C4-2B (cell line): ENCODE results near the gene MKS1.

ENCODE experiments used
- H3K27ac ChIP-seq: fragments of 450-650 bp; 2 replicates; pipeline ENCODE4 v1.5.1; 2017
- CTCF ChIP-seq: fragments of 450-650 bp; conservative IDR thresholded peaks from 2 replicates; pipeline ENCODE4 v1.5.1; 2017; ENCODE audit warnings: mild to moderate bottlenecking
- ZFX ChIP-seq: fragments of 450-650 bp; IDR thresholded peaks from 2 replicates; pipeline ENCODE4 v1.6.1; 2017

MKS1 gene

DNA sequence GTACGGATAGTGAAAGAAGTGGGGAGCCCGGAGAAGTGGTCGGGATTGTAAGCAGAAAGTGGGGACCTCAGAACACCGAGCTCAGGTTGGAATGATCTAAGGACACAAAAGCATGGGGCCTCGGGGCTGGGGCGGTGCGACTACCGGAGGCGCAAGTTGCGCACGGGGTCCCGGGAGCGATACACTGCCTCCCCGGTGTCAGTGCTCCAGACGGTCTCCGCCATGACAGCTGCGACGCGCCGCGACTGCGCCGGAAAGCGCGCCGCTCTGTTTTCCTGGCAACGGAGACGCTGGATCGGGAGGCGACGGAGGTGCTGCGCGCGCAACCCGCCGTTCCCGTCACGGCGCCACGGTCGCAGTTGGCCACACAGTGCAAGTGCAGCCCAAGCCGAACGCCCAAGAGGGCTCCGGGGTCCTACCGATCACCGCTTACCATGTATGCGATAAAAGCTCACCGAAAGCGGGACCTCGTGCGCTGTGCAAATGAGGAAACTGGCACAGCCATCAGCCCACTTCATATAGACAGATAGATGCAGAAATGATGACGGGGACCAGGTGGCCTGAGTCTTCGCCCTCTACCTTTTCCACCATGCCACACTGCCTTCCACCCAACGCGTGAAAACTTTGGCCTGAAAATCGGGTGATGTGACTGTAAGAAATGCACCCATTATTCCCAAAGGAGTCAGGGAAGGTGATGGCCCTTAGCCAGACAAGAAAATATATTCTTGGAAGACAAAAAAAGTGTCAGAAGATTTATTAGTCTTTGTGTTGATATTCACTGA is at the start of gene MKS1:
TSS of gene MKS1 (minus strand) at position 249 of the 782 bp plus-strand sequence. CDS start at position 224, 25 bp downstream.
- no peak for TF ChIP-seq ZFX
- peak; percentile 74 for TF ChIP-seq CTCF
- peak within 1 kb of the TSS; percentile 89 for H3K27ac ChIP-seq

- H3K27ac ChIP-seq: no peak overlapping the region
- TF ChIP-seq CTCF (no peak), ZFX (no peak)
Observed at GRCh38 chr17:58268326-58268725, 49.3 kb upstream of the MKS1 start.

DNA sequence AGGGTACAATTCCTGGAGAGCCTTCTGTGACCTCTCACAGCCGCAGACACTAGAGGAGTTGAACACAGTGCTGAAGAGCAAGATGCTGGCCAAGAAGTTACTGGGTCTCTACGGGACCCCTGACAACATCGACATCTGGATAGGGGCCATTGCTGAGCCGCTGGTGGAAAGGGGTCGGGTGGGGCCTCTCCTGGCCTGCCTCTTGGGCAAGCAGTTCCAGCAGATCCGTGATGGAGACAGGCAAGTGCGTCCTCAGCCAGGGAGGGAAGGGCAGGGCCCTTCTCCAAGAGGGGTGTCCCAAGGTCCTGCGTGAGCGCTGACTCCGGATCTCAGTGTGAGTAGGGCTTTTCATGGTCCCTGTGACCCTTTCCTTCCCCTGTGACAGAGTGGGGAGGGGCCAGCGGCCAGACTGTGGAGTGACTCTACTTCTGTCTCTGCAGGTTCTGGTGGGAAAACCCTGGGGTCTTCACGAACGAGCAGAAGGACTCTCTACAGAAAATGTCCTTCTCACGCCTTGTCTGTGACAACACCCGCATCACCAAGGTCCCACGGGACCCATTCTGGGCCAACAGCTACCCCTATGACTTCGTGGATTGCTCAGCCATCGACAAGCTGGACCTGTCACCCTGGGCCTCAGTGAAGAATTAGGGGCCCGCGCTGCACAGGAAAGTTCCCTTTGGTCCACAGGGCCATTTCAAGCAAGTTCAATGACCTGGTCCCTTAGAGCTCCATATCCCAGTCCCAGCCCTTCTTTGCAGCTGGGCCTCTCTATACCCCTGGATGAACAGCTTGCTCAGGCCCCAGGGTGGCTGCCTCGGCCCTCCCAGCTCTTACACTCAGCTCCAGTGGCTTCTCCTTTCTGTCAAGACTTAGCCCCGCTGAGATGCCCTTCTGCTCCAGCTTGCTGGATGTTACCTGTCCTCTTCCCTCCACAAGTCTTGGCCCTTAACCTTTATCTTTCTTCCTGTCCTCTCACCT is 48.6 kb upstream of the MKS1 start:
- no peak overlapping the region for H3K27ac ChIP-seq
- TF ChIP-seq ZFX (no peak), CTCF (no peak)

- TF ChIP-seq CTCF: no peak
- no peak for TF ChIP-seq ZFX
- H3K27ac ChIP-seq: no peak overlapping the region
Observed at GRCh38 chr17:58265902-58266875, 47.1 kb upstream of the MKS1 start.

DNA sequence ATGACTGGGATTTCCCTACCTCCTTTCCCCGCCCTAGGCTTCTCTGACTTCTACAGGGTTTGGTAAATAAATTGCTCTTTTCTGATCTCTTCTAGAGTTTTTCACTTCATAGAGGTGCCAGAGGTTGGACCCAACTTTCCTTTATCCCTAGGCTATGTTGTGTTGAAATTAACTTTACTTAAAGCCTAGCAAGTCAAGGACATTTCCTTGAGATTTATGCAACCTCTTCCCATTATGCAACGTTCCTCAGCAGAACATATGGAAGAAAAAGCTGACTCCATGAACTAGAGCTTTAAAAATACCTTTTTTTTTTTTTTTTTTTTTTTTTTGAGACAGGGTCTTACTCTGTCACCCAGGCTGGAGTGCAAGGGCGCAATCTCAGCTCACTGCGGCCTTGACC is 46.2 kb upstream of the MKS1 start:
- TF ChIP-seq CTCF: no peak
- TF ChIP-seq ZFX: no peak
- H3K27ac ChIP-seq: no peak overlapping the region

DNA sequence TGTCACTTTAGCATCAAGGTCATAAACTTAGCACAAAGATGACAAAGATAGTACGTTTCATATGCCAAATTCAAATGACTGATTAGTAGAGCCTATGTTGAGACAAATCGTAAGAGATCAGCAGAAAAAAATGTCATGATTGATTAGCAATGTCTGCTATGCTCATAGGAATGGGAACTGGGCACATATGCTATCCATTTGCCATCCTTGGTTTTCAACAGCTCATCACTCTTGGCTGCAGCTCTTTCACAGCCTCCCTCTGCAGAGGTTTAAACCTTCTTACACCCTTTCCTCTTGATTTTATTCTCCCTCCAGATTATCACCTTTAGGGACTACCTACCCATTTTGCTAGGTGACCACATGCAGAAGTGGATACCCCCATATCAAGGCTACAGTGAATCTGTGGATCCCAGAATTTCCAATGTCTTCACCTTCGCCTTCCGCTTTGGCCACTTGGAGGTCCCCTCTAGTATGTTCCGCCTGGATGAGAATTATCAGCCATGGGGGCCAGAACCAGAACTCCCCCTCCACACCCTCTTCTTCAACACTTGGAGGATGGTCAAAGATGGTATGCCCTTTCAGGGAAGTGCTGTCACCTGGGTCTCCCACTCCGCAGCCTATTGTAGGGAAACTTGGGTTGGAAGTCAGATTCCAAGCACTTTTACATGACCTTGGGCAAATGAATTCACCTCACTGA is 45.5 kb upstream of the MKS1 start:
- no peak overlapping the region for H3K27ac ChIP-seq
- TF ChIP-seq CTCF: no peak
- no peak for TF ChIP-seq ZFX
